OCI-LY1 (cell line): ENCODE measurements around the gene LCP2.

Experiments used
- CTCF ChIP-seq: fragments of 200-600 bp; sonication (generic), shearing (Covaris generic); IDR thresholded peaks from 2 replicates; pipeline ENCODE4 v1.5.1; 2017; ENCODE audit warnings: mild to moderate bottlenecking, antibody characterized with exemption, low read length, moderate library complexity, mixed read lengths
- EZH2 ChIP-seq: fragments of 200-600 bp; sonication (generic), shearing (Covaris generic); IDR thresholded peaks from 2 replicates; pipeline ENCODE4 v1.8.0; 2017; ENCODE audit warnings: borderline replicate concordance, mixed run types, mild to moderate bottlenecking, antibody characterized with exemption, low read length, moderate library complexity, mixed read lengths

- TF ChIP-seq CTCF: no peak
- TF ChIP-seq EZH2: no peak
These were observed 28.0 kb downstream of the LCP2 start for GRCh38 chr5:170269579-170269978.
